Peyer's patch (tissue), 4 donors: ENCODE data around the gene PLPP6.

Experiments
- POLR2A ChIP-seq, 2 donors: fragments of 450-650 bp; IDR thresholded peaks; one replicate each; pipeline ENCODE4 v1.5.1; 2017; ENCODE audit warnings: antibody characterized with exemption in 2 of 2, mild to moderate bottlenecking in 2 of 2, moderate library complexity in 2 of 2
- TF ChIP-seq, protein P1 (sequence below), 6 experiments: fragments of 450-650 bp in 4 of 6; fragments of 200-600 bp in 2 of 6; sonication (generic) in 1 of 6; IDR thresholded peaks; one replicate each; pipeline ENCODE4 v1.5.1; 2017 to 2019; ENCODE audit warnings: antibody characterized with exemption in 6 of 6, mild to moderate bottlenecking in 3 of 6, moderate library complexity in 1 of 6

GRCh38 chr9:4700932-4701331 lies 38.8 kb downstream of the PLPP6 start:
- no peak for TF ChIP-seq POLR2A (IDR thresholded peaks at IDR 0.05)
- TF ChIP-seq, protein P1, sequence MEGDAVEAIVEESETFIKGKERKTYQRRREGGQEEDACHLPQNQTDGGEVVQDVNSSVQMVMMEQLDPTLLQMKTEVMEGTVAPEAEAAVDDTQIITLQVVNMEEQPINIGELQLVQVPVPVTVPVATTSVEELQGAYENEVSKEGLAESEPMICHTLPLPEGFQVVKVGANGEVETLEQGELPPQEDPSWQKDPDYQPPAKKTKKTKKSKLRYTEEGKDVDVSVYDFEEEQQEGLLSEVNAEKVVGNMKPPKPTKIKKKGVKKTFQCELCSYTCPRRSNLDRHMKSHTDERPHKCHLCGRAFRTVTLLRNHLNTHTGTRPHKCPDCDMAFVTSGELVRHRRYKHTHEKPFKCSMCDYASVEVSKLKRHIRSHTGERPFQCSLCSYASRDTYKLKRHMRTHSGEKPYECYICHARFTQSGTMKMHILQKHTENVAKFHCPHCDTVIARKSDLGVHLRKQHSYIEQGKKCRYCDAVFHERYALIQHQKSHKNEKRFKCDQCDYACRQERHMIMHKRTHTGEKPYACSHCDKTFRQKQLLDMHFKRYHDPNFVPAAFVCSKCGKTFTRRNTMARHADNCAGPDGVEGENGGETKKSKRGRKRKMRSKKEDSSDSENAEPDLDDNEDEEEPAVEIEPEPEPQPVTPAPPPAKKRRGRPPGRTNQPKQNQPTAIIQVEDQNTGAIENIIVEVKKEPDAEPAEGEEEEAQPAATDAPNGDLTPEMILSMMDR (IDR thresholded peaks at IDR 0.05) = no peak
